Parathyroid adenoma (tissue), 2 donors: ENCODE results near the gene EMP2.
"Not testable (repeated sequence)": the region's sequence is repeated elsewhere in the genome, so short reads cannot be mapped to it uniquely, and the experiment has no call there.

Experiments used
- H2AFZ ChIP-seq: fragments of 300-600 bp; sonication (generic); one replicate; pipeline ENCODE4 v1.7.0; 2017; ENCODE audit warnings: antibody characterized with exemption, mild to moderate bottlenecking
- H3K27ac ChIP-seq: fragments of 300-600 bp; sonication (generic); one replicate; pipeline ENCODE4 v1.7.0; 2017
- H3K27me3 ChIP-seq: fragments of 300-600 bp; sonication (generic); one replicate; pipeline ENCODE4 v1.7.0; 2017; ENCODE audit warnings: low read length; ENCODE audit not compliant: control insufficient read depth, insufficient read depth
- H3K36me3 ChIP-seq: fragments of 300-600 bp; sonication (generic); one replicate; pipeline ENCODE4 v1.7.0; 2017; ENCODE audit warnings: low read length; ENCODE audit not compliant: control insufficient read depth, insufficient read depth
- H3K4me1 ChIP-seq: fragments of 300-600 bp; sonication (generic); one replicate; pipeline ENCODE4 v1.7.0; 2017; ENCODE audit warnings: control low read depth
- H3K4me2 ChIP-seq: fragments of 300-600 bp; sonication (generic); one replicate; pipeline ENCODE4 v1.7.0; 2017; ENCODE audit warnings: low read length
- H3K4me3 ChIP-seq: fragments of 300-600 bp; sonication (generic); one replicate; pipeline ENCODE4 v1.7.0; 2017; ENCODE audit warnings: low read depth, low read length
- H3K79me2 ChIP-seq: fragments of 300-600 bp; sonication (generic); one replicate; pipeline ENCODE4 v1.7.0; 2017; ENCODE audit warnings: control low read depth
- H3K9ac ChIP-seq: fragments of 300-600 bp; sonication (generic); one replicate; pipeline ENCODE4 v1.7.0; 2017; ENCODE audit warnings: mild to moderate bottlenecking
- H3K9me3 ChIP-seq: fragments of 300-600 bp; sonication (generic); one replicate; pipeline ENCODE4 v1.7.0; 2017; ENCODE audit warnings: low read length; ENCODE audit not compliant: control insufficient read depth
- TF ChIP-seq, protein P1 (sequence below): fragments of 300-600 bp; sonication (generic); IDR thresholded peaks from one replicate; pipeline ENCODE4 v1.7.0; 2017; ENCODE audit warnings: antibody characterized with exemption, mild to moderate bottlenecking
- donor health status: primary hyperparathyroidism.

Gene EMP2

DNA sequence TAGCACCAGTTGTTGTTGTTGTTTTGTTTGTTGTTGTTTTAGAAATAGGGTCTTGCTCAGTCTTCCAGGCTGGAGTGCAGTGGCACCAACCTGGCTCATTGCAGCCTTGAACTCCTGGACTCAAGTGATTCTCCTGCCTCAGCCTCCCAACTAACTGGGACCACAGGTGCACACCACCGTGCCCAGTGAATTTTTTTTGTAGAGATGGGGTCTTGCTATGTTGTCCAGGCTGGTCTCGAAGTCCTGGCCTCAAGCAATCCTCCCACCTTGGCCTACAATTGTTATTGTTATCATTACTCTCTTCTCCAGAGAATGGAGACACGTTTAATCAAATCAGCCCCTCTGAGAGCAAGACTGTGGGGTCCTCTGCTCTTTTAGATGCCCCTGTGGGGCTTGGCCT, 42.7 kb upstream of the EMP2 start:
- Histone ChIP-seq H3K9ac (no peak overlapping the region), H3K27me3 (no peaks in the 10 kb centered on the region), H3K4me2 (no peak overlapping the region), H3K4me3 (no peak overlapping the region), H2AFZ (no peak overlapping the region), H3K4me1 (no peaks in the 10 kb centered on the region), H3K79me2 (no peaks in the 10 kb centered on the region), H3K27ac (no peak overlapping the region), H3K9me3 (no peaks in the 10 kb centered on the region), H3K36me3 (no peaks in the 10 kb centered on the region)
- TF ChIP-seq, protein P1, sequence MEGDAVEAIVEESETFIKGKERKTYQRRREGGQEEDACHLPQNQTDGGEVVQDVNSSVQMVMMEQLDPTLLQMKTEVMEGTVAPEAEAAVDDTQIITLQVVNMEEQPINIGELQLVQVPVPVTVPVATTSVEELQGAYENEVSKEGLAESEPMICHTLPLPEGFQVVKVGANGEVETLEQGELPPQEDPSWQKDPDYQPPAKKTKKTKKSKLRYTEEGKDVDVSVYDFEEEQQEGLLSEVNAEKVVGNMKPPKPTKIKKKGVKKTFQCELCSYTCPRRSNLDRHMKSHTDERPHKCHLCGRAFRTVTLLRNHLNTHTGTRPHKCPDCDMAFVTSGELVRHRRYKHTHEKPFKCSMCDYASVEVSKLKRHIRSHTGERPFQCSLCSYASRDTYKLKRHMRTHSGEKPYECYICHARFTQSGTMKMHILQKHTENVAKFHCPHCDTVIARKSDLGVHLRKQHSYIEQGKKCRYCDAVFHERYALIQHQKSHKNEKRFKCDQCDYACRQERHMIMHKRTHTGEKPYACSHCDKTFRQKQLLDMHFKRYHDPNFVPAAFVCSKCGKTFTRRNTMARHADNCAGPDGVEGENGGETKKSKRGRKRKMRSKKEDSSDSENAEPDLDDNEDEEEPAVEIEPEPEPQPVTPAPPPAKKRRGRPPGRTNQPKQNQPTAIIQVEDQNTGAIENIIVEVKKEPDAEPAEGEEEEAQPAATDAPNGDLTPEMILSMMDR, result no peak

DNA sequence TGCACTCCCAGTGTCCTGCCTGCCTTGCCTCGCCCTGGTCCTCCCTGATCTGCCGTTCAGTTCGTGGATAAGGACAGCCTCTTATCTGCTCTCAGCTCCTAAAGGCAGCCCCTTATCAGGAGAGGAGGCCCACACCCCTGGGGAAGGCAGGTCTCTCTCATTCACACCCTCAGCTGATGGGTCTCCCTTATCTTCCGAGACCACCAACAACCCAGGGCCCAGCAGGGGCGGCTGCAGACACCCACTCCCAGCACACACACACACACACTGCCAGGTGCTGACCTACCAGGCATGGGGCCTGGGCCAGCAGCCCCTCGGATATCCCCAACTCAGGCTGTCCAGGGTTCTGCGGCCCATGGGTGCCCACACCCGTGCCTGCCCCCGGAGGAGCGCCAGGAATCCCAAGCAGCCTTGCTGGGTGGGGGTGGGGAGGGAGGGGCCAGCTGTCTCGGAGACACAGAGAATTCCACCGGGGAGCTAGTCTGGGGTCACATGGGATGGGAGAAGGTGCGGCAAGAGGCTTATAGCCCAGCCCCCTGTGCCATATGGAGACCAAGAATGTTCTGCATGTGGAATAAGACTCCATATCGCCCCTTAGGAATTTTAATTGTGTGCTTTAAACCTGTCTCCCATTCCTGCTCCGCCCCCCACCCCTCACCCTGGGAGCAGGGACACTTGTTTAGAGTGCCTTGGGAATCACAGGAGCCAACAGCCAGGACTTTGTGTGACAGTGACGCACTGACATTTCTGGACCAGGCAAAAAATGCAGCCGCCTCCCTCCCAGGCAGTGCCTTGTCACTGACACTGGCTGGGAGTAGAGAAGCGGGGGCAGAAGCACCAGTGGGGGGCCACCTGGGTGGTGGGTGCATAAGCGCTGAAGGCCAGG, 41.9 kb upstream of the EMP2 start:
- H3K4me2 ChIP-seq, result no peak overlapping the region
- H3K79me2 ChIP-seq, result no peaks in the 10 kb centered on the region
- H3K9ac ChIP-seq, result no peak overlapping the region
- peaks cover 5% of the 10 kb centered on the region for H3K4me1 ChIP-seq
- TF ChIP-seq, protein P1, result no peak
- no peaks in the 10 kb centered on the region for H3K9me3 ChIP-seq
- H3K27ac ChIP-seq, result no peak overlapping the region
- no peak overlapping the region for H3K4me3 ChIP-seq
- H3K27me3 ChIP-seq, result no peaks in the 10 kb centered on the region
- no peak overlapping the region for H2AFZ ChIP-seq
- H3K36me3 ChIP-seq, result no peaks in the 10 kb centered on the region

DNA sequence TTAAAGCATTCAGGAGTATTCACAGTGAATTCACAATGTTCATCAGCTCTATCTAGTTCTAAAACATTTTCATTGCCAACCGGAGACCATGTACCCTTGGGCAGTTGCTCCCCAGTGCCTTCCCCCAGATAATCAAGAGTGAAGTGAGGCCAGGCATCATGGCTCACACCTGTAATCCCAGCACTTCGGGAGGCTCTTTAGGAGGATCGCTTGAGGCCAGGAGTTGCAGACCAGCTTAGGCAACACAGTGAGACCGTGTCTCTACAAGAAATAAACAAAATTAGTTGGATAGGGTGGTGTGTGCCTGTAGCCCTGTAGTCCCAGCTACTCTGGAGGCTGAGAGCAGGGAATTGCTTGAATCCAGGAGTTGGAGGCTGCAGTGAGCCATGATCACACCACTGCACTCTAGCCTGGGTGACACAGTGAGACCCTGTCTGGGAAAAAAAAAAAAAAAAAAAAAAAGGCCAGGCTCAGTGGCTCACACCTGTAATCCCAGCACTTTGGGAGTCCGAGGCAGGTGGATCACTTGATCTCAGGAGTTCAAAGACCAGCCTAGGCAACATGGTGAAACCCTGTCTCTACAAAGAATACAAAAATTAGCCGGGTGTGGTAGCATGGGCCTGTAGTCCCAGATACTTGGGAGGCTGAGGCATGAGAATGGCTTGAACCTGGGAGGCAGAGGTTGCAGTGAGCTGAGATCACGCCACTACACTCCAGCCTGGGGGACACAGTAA, 41.0 kb upstream of the EMP2 start:
- not testable (repeated sequence) for H3K9ac ChIP-seq, H3K27ac ChIP-seq, H3K4me3 ChIP-seq, H3K27me3 ChIP-seq, H2AFZ ChIP-seq, H3K79me2 ChIP-seq, H3K4me2 ChIP-seq, H3K9me3 ChIP-seq, H3K36me3 ChIP-seq
- peaks cover 11% of the 10 kb centered on the region for H3K4me1 ChIP-seq

DNA sequence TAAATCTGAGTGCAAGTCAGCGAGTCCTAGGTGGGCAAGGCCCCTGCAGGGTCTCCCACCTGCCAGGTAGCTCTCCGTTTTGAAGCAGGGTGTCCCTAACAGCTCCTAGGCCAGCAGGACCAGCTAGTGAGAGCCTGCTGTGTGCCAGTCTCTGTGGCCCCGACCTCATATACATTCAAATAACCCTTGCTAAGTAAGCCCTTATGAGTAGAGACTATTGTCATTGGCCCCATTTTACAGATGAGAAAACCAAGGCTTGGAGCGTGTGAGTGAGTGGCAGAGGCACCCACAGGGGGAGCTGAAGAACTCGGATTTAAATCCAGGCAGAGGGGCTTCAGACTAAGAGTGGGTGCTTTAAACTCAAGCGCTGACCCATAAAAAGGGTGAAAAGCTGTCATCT, 39.7 kb upstream of the EMP2 start:
- no peak overlapping the region for H3K27ac ChIP-seq
- H3K9me3 ChIP-seq, result no peaks in the 10 kb centered on the region
- no peaks in the 10 kb centered on the region for H3K79me2 ChIP-seq
- peaks cover 11% of the 10 kb centered on the region for H3K4me1 ChIP-seq
- H3K4me3 ChIP-seq, result no peak overlapping the region
- H3K9ac ChIP-seq, result no peak overlapping the region
- TF ChIP-seq, protein P1, result no peak
- H2AFZ ChIP-seq, result no peak overlapping the region
- H3K36me3 ChIP-seq, result no peaks in the 10 kb centered on the region
- H3K27me3 ChIP-seq, result no peaks in the 10 kb centered on the region
- H3K4me2 ChIP-seq, result no peak overlapping the region

DNA sequence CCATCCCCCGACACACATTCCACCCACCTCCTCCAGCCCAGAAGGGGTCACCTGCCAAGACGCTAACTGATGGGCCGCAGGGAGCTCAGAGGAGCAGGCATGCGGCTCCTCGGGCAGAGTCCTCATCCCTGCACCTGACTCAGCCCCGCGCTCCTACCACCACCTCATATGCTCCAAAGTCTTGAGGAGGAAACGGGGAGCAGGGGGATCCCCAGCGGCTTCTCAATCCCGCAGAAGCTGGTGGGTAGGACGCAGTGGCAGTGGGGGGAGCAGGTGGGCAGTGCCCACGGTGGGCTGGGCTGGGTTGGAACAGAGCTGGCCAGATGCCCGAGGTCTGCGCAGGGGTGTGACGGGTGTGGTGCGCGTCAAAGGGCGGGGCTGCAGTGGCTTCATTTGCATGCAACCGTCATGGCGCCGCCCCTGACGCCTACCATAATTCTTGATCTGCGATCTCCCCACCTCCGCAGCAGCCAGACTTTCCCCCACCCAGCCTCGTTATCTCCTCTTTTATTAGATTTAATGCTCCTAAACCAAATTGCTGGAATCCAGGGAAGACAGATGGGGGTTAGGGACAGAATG, 39.0 kb upstream of the EMP2 start:
- H3K4me3 ChIP-seq, result no peak overlapping the region
- no peaks in the 10 kb centered on the region for H3K36me3 ChIP-seq

More for the DNA sequence above, 39.0 kb upstream of the EMP2 start:
- Histone ChIP-seq H3K9ac (no peak overlapping the region), H3K27me3 (no peaks in the 10 kb centered on the region), H3K4me2 (no peak overlapping the region), H3K79me2 (no peaks in the 10 kb centered on the region), H2AFZ (peak overlapping the region; percentile 44), H3K27ac (no peak overlapping the region), H3K9me3 (no peaks in the 10 kb centered on the region), H3K4me1 (peaks cover 11% of the 10 kb centered on the region)
- TF ChIP-seq, protein P1, result no peak
